ENCODE data around the gene RACK1. TPM values are rescaled to one million over a fixed set of nuclear protein-coding genes. Genes with fewer than 3 reads are reported as not detected.

RACK1 gene
- total and polyA plus RNA-seq, 2 of the 13 experiments (the other 11 are each of a cell fraction or from before 2014, with no cell fraction given) = 2,514 to 6,141 TPM

DNA sequence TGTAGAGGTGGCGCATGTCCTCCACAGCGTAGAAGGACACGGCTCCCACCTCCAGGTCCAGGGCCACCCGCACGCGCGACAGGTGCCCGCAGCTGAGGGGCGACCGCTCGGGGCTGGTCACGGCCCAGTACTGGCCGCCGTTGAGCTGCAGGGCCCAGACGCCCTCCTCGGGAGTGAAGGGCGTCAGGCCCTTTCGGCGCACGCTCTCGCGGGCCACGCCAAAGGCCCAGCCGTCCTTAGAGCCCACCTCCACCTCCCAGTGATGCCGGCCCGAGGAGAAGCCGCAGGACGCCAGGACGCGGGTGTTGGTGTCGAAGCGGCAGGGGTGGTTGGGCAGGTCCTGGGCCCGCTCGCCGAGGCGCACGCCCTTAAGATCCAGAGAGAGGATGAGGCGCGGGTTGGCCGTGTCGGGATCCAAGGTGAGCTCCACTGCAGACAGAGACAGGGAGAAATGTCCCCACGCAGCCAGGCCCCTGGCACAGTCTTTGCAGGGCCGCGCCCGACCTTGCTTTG lies 48.4 kb downstream of the RACK1 start (continued):
- TF ChIP-seq, protein P1, sequence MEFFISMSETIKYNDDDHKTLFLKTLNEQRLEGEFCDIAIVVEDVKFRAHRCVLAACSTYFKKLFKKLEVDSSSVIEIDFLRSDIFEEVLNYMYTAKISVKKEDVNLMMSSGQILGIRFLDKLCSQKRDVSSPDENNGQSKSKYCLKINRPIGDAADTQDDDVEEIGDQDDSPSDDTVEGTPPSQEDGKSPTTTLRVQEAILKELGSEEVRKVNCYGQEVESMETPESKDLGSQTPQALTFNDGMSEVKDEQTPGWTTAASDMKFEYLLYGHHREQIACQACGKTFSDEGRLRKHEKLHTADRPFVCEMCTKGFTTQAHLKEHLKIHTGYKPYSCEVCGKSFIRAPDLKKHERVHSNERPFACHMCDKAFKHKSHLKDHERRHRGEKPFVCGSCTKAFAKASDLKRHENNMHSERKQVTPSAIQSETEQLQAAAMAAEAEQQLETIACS (CRISPR knock-in tag; IDR thresholded peaks at IDR 0.05) = no peak
- no peak for TF ChIP-seq ZNF431 (CRISPR knock-in tag; IDR thresholded peaks at IDR 0.05; ENCODE audit: borderline replicate concordance, low read depth)
- TF ChIP-seq, protein P2, sequence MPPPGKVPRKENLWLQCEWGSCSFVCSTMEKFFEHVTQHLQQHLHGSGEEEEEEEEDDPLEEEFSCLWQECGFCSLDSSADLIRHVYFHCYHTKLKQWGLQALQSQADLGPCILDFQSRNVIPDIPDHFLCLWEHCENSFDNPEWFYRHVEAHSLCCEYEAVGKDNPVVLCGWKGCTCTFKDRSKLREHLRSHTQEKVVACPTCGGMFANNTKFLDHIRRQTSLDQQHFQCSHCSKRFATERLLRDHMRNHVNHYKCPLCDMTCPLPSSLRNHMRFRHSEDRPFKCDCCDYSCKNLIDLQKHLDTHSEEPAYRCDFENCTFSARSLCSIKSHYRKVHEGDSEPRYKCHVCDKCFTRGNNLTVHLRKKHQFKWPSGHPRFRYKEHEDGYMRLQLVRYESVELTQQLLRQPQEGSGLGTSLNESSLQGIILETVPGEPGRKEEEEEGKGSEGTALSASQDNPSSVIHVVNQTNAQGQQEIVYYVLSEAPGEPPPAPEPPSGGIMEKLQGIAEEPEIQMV (CRISPR knock-in tag; IDR thresholded peaks at IDR 0.05; ENCODE audit: low read depth) = no peak
- TF ChIP-seq NFIC (IDR thresholded peaks at IDR 0.05; ENCODE audit: low read length) = no peak
- TF ChIP-seq NCOA2 (CRISPR knock-in tag; IDR thresholded peaks at IDR 0.05) = no peak
- TF ChIP-seq ZBTB8A (CRISPR knock-in tag; IDR thresholded peaks at IDR 0.05; ENCODE audit: borderline replicate concordance, low read depth) = no peak
- TF ChIP-seq, protein P3, sequence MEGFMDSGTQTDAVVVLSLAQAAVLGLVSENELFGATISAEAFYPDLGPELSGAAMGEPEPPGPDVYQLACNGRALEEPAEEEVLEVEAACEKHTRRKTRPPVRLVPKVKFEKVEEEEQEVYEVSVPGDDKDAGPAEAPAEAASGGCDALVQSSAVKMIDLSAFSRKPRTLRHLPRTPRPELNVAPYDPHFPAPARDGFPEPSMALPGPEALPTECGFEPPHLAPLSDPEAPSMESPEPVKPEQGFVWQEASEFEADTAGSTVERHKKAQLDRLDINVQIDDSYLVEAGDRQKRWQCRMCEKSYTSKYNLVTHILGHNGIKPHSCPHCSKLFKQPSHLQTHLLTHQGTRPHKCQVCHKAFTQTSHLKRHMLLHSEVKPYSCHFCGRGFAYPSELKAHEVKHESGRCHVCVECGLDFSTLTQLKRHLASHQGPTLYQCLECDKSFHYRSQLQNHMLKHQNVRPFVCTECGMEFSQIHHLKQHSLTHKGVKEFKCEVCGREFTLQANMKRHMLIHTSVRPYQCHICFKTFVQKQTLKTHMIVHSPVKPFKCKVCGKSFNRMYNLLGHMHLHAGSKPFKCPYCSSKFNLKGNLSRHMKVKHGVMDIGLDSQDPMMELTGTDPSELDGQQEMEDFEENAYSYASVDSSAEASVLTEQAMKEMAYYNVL (CRISPR knock-in tag; IDR thresholded peaks at IDR 0.05; ENCODE audit: borderline replicate concordance) = no peak

Measured in HepG2 (cell line).